ENCODE measurements around the gene MZF1. TPM values are rescaled to one million over a fixed set of nuclear protein-coding genes. Genes with fewer than 3 reads are reported as not detected.

The MZF1 gene
- total RNA-seq, 2 donors from 2014 or later: 47.5 to 67.3 TPM

GRCh38 chr19:58571575-58571947 lies 1.6 kb downstream of the MZF1 start:
- Histone ChIP-seq H3K4me1 (replicated peaks) (peaks cover 7% of the 10 kb centered on the region), H3K4me3 (no peak overlapping the region), H3K27ac (no peak overlapping the region), H3K27me3 (replicated peaks; ENCODE audit: insufficient read depth) (no peaks in the 10 kb centered on the region), H3K9me3 (no peaks in the 10 kb centered on the region), H3K36me3 (no peaks in the 10 kb centered on the region)
- intact Hi-C loops (cut with DNase I): no loop called here
- TF ChIP-seq POLR2A (IDR thresholded peaks at IDR 0.05): no peak
- TF ChIP-seq CTCF (IDR thresholded peaks at IDR 0.05): no peak
- TF ChIP-seq POLR2AphosphoS5 (IDR thresholded peaks at IDR 0.05): no peak
- WGBS: 99% methylated on average over 8 of the region's 8 CpGs
- DNase-seq (ENCODE audit: low spot score): no peak

- no peak for TF ChIP-seq POLR2A (IDR thresholded peaks at IDR 0.05)
- no peak for TF ChIP-seq CTCF (IDR thresholded peaks at IDR 0.05)
- no peak for TF ChIP-seq POLR2AphosphoS5 (IDR thresholded peaks at IDR 0.05)
- WGBS: 91% methylated on average over 20 of the region's 25 CpGs
- Histone ChIP-seq H3K27ac (no peak overlapping the region), H3K9me3 (no peaks in the 10 kb centered on the region), H3K4me3 (no peak overlapping the region), H3K27me3 (replicated peaks; ENCODE audit: insufficient read depth) (no peaks in the 10 kb centered on the region), H3K4me1 (replicated peaks) (peaks cover 7% of the 10 kb centered on the region), H3K36me3 (no peaks in the 10 kb centered on the region)
- intact Hi-C loops (cut with DNase I): no loop called here
- no peak for DNase-seq (ENCODE audit: low spot score)
Measured at GRCh38 chr19:58570770-58571574, 2.2 kb downstream of the MZF1 start.

- Histone ChIP-seq H3K27ac (no peak overlapping the region), H3K4me3 (no peak overlapping the region), H3K36me3 (no peaks in the 10 kb centered on the region), H3K27me3 (replicated peaks; ENCODE audit: insufficient read depth) (no peaks in the 10 kb centered on the region), H3K9me3 (no peaks in the 10 kb centered on the region), H3K4me1 (replicated peaks) (peaks cover 7% of the 10 kb centered on the region)
- no peak for DNase-seq (ENCODE audit: low spot score)
- no peak for TF ChIP-seq CTCF (IDR thresholded peaks at IDR 0.05)
- no peak for TF ChIP-seq POLR2AphosphoS5 (IDR thresholded peaks at IDR 0.05)
- TF ChIP-seq POLR2A (IDR thresholded peaks at IDR 0.05): no peak
- intact Hi-C loops (cut with DNase I): no loop called here
- 89% methylated on average over 8 of the region's 8 CpGs for WGBS
Measured at GRCh38 chr19:58569943-58570670, 3.0 kb downstream of the MZF1 start.

- Histone ChIP-seq H3K36me3 (no peaks in the 10 kb centered on the region), H3K27ac (no peak overlapping the region), H3K27me3 (replicated peaks; ENCODE audit: insufficient read depth) (no peaks in the 10 kb centered on the region), H3K4me3 (no peak overlapping the region), H3K9me3 (no peaks in the 10 kb centered on the region), H3K4me1 (replicated peaks) (peaks cover 7% of the 10 kb centered on the region)
- no peak for DNase-seq (ENCODE audit: low spot score)
- intact Hi-C loops (cut with DNase I): no loop called here
- WGBS: 92% methylated on average over 6 of the region's 6 CpGs
- TF ChIP-seq CTCF (IDR thresholded peaks at IDR 0.05): no peak
- no peak for TF ChIP-seq POLR2A (IDR thresholded peaks at IDR 0.05)
- TF ChIP-seq POLR2AphosphoS5 (IDR thresholded peaks at IDR 0.05): no peak
Measured at GRCh38 chr19:58569191-58569942, 3.8 kb downstream of the MZF1 start.

Data from prostate gland (tissue), 2 donors.